IMR-90 (cell line): ENCODE measurements around the gene JADE3. TPM values are rescaled to one million over a fixed set of nuclear protein-coding genes. Genes with fewer than 3 reads are reported as not detected.
A peak's percentile ranks its signal among the peaks of the same experiment; 100 is the strongest.

Experiments
- ATAC-seq: fragments of 200-7000 bp; cut with Tn5 transposase; 2 replicates; pipeline ENCODE4 v1.9.1; 2020; ENCODE audit warnings: low read depth, mild to moderate bottlenecking, moderate library complexity
- BruUV-seq: library from RNA; stranded (reverse); fragments of 400-500 nt; replicated peaks from 2 replicates; lab custom pipeline; 2021; lab: Mats Ljungman, UMichigan
- CTCF ChIA-PET: fragments of 300-600 bp; formaldehyde crosslinking; extraction: SDS; loops from one replicate; lab custom pipeline; 2021; ENCODE audit warnings: antibody characterized with exemption; lab: Yijun Ruan, JAX
- POLR2A ChIA-PET: fragments of 300-600 bp; sonication (Branson Sonifier 250); formaldehyde crosslinking; loops from one replicate; lab custom pipeline; 2022; ENCODE audit warnings: antibody characterized with exemption; ENCODE audit not compliant: unreplicated experiment; lab: Charles Lee
- DNase-seq: peaks from one replicate; pipeline ENCODE4 v3.0.0; 2013
- H2AFZ ChIP-seq: replicated peaks from 2 replicates; pipeline ENCODE3; 2013; ENCODE audit warnings: low read length, mild to moderate bottlenecking; ENCODE audit not compliant: poor library complexity
- H2AK5ac ChIP-seq: 2 replicates; pipeline ENCODE4 v1.6.1; 2013; ENCODE audit warnings: low read depth, low read length, inconsistent platforms
- H2AK9ac ChIP-seq: replicated peaks from 2 replicates; pipeline ENCODE3; 2013; ENCODE audit warnings: mild to moderate bottlenecking, low read depth, low read length, moderate library complexity; ENCODE audit not compliant: poor library complexity
- H2BK120ac ChIP-seq: 2 replicates; pipeline ENCODE4 v1.6.1; 2013; ENCODE audit warnings: low read depth, low read length, inconsistent platforms
- H2BK15ac ChIP-seq: 3 replicates; pipeline ENCODE4 v1.6.1; 2013; ENCODE audit warnings: low read depth, low read length, inconsistent platforms
- H2BK20ac ChIP-seq: 2 replicates; pipeline ENCODE4 v1.6.1; 2013; ENCODE audit warnings: low read depth, mild to moderate bottlenecking, inconsistent platforms, low read length, moderate library complexity
- H2BK5ac ChIP-seq: 2 replicates; pipeline ENCODE4 v1.6.1; 2013; ENCODE audit warnings: mild to moderate bottlenecking, low read depth, low read length, inconsistent platforms; ENCODE audit not compliant: poor library complexity, severe bottlenecking
- H3K14ac ChIP-seq: replicated peaks from 2 replicates; pipeline ENCODE4 v1.6.1; 2013; ENCODE audit warnings: low read depth, low read length, inconsistent platforms
- H3K18ac ChIP-seq: 2 replicates; pipeline ENCODE4 v1.6.1; 2013; ENCODE audit warnings: low read depth, low read length, control low read depth
- H3K23ac ChIP-seq: 2 replicates; pipeline ENCODE4 v1.6.1; 2013; ENCODE audit warnings: low read depth, low read length, inconsistent platforms
- H3K27ac ChIP-seq: 2 replicates; pipeline ENCODE4 v1.5.1; 2013; ENCODE audit warnings: mild to moderate bottlenecking, control low read depth, low read length; ENCODE audit not compliant: insufficient read depth
- H3K27me3 ChIP-seq: 2 replicates; pipeline ENCODE4 v1.6.1; 2013; ENCODE audit warnings: low read length; ENCODE audit not compliant: control insufficient read depth, insufficient read depth
- H3K36me3 ChIP-seq: 2 replicates; pipeline ENCODE4 v1.6.1; 2013; ENCODE audit warnings: low read length, mixed read lengths; ENCODE audit not compliant: control insufficient read depth, insufficient read depth
- H3K4ac ChIP-seq: 2 replicates; pipeline ENCODE4 v1.6.1; 2013; ENCODE audit warnings: low read depth, low read length, inconsistent platforms
- H3K4me1 ChIP-seq: 2 replicates; pipeline ENCODE4 v1.6.1; 2013; ENCODE audit warnings: low read length, mixed read lengths; ENCODE audit not compliant: control insufficient read depth, insufficient read depth
- H3K4me2 ChIP-seq: 2 replicates; pipeline ENCODE4 v1.6.1; 2013; ENCODE audit warnings: low read depth, mild to moderate bottlenecking, control low read depth, low read length, moderate library complexity
- H3K4me3 ChIP-seq: 2 replicates; pipeline ENCODE4 v1.5.1; 2013; ENCODE audit warnings: low read depth, mild to moderate bottlenecking, control low read depth, low read length, moderate library complexity; ENCODE audit not compliant: insufficient read depth
- H3K56ac ChIP-seq: 2 replicates; pipeline ENCODE4 v1.6.1; 2013; ENCODE audit warnings: low read length, inconsistent platforms; ENCODE audit not compliant: insufficient read depth; ENCODE audit errors: extremely low read depth
- H3K79me1 ChIP-seq, 2 experiments: 2 replicates each; pipeline ENCODE4 v1.6.1; 2013; ENCODE audit warnings: low read length in 2 of 2, inconsistent platforms in 1 of 2, low read depth in 1 of 2
- H3K9ac ChIP-seq: 2 replicates; pipeline ENCODE4 v1.6.1; 2013; ENCODE audit warnings: low read depth, low read length, control low read depth
- H3K9me1 ChIP-seq: 2 replicates; pipeline ENCODE4 v1.6.1; 2013; ENCODE audit warnings: low read length, inconsistent platforms; ENCODE audit not compliant: insufficient read depth
- H3K9me3 ChIP-seq: 2 replicates; pipeline ENCODE4 v1.6.1; 2013; ENCODE audit warnings: low read length; ENCODE audit not compliant: control insufficient read depth, insufficient read depth
- H4K20me1 ChIP-seq: 2 replicates; pipeline ENCODE4 v1.6.1; 2013; ENCODE audit warnings: low read length, inconsistent platforms; ENCODE audit not compliant: insufficient read depth
- H4K5ac ChIP-seq: 2 replicates; pipeline ENCODE4 v1.6.1; 2013; ENCODE audit warnings: mild to moderate bottlenecking, low read depth, low read length, control low read depth
- H4K8ac ChIP-seq, 2 experiments: 2 replicates each; pipeline ENCODE4 v1.6.1; 2013; ENCODE audit warnings: low read depth in 2 of 2, low read length in 2 of 2, control low read depth in 1 of 2, inconsistent platforms in 1 of 2
- H4K91ac ChIP-seq: 2 replicates; pipeline ENCODE4 v1.6.1; 2013; ENCODE audit warnings: low read depth, low read length, inconsistent platforms; ENCODE audit not compliant: insufficient read depth
- CEBPB ChIP-seq: IDR thresholded peaks from 2 replicates; pipeline ENCODE4 v1.6.1; 2012; ENCODE audit warnings: low read depth, low read length, improper control_type of control experiment
- CTCF ChIP-seq: conservative IDR thresholded peaks from 2 replicates; pipeline ENCODE4 v1.5.1; 2012; ENCODE audit warnings: mild to moderate bottlenecking, low read depth, low read length, improper control_type of control experiment
- ELK1 ChIP-seq: fragments of 150-350 bp; IDR thresholded peaks from 2 replicates; pipeline ENCODE4 v1.6.1; 2016; ENCODE audit warnings: low read depth, mild to moderate bottlenecking, low read length, moderate library complexity, borderline replicate concordance
- FOS ChIP-seq: fragments of 150-350 bp; IDR thresholded peaks from 2 replicates; pipeline ENCODE4 v1.6.1; 2016; ENCODE audit warnings: low read depth, low read length
- MAFK ChIP-seq: IDR thresholded peaks from 2 replicates; pipeline ENCODE4 v1.6.1; 2012; ENCODE audit warnings: low read depth, low read length, improper control_type of control experiment
- NFE2L2 ChIP-seq: fragments of 150-350 bp; IDR thresholded peaks from 2 replicates; pipeline ENCODE4 v1.6.1; 2016; ENCODE audit warnings: low read depth, mild to moderate bottlenecking, low read length
- POLR2A ChIP-seq: IDR thresholded peaks from 2 replicates; pipeline ENCODE4 v1.6.1; 2012; ENCODE audit warnings: mild to moderate bottlenecking, low read depth, low read length
- USF2 ChIP-seq: fragments of 150-350 bp; IDR thresholded peaks from 2 replicates; pipeline ENCODE4 v1.6.1; 2017; ENCODE audit warnings: mild to moderate bottlenecking, antibody characterized with exemption, low read length, low read depth
- WGBS, 2 experiments: methylation state at CpG; one replicate each; pipeline versions ENCODE4 v1.1.5 to v1.1.7; 2013; ENCODE audit warnings: missing lambda C conversion rate in 2 of 2; ENCODE audit not compliant: insufficient read length in 1 of 2; ENCODE audit errors: extremely low coverage in 2 of 2; 5-methylcytosine and 5-hydroxymethylcytosine counted together
- dilution Hi-C: fragments of 300-500 bp; cut with HindIII; formaldehyde crosslinking; loops from one replicate; pipeline ENCODE4 v1.14.3; 2018; ENCODE audit warnings: low sequenced_read_pairs; ENCODE audit not compliant: unreplicated experiment
- in situ Hi-C: fragments of 300-500 bp; cut with MboI; formaldehyde crosslinking; loops from 3 replicates; pipeline ENCODE4 v1.14.3; 2019; ENCODE audit warnings: low sequenced_read_pairs, inconsistent platforms, mixed read lengths
- intact Hi-C: fragments of 100-400 bp; cut with micrococcal nuclease; formaldehyde crosslinking; loops from 2 replicates; pipeline ENCODE4 v1.10.0; 2022
- polyA plus RNA-seq, 3 experiments: library from polyadenylated mRNA; depleted of rRNA; stranded (reverse); fragments of >200 nt; gene quantifications; 2 replicates each; pipeline ENCODE4 v1.2.3, GENCODE V29; 2012; ENCODE audit warnings: low replicate concordance in 1 of 3
- total RNA-seq: library from RNA; depleted of rRNA; stranded (reverse); fragments of >200 nt; gene quantifications from 2 replicates; pipeline ENCODE4 v1.2.3, GENCODE V29; 2012

The JADE3 gene
- total and polyA plus RNA-seq, 2 of the 4 experiments (the other 2 are of a cell fraction): 2.1 to 4.7 TPM

GRCh38 chrX:46873746-46874145, 38.5 kb upstream of the JADE3 start:
- no peak overlapping the region; the same call in 1 of the 2 replicates for H2AK5ac ChIP-seq
- POLR2A ChIA-PET: no interaction called here
- no peak overlapping the region for H2AK9ac ChIP-seq
- no peaks in the 10 kb centered on the region for H3K36me3 ChIP-seq
- intact Hi-C loops: no loop called here
- peaks cover 0 to 10% of the 10 kb centered on the region in 2 experiments; a peak in 2 of 4 replicates for H3K79me1 ChIP-seq
- in situ Hi-C loops: no loop called here
- CTCF ChIA-PET: interaction anchor here (0.6 kb wide), 1 partner anchor 9 kb away, joined by 3 read pairs; no protein-coding TSS in a partner anchor
- no peak overlapping the region for H4K8ac ChIP-seq
- no peak overlapping the region for H2AFZ ChIP-seq
- ATAC-seq: no peak
- H3K9me3 ChIP-seq: no peaks in the 10 kb centered on the region
- H3K14ac ChIP-seq: no peak overlapping the region
- no CpG with 5 or more reads among the region's 2 CpGs for WGBS, 2 experiments
- no peak overlapping the region for H3K9ac ChIP-seq
- no peak overlapping the region for H3K23ac ChIP-seq
- H4K91ac ChIP-seq: no peak overlapping the region
- dilution Hi-C loops: no loop called here
- no peak overlapping the region for H2BK120ac ChIP-seq
- H3K4ac ChIP-seq: no peak overlapping the region
- H2BK15ac ChIP-seq: no peak overlapping the region
- H3K18ac ChIP-seq: 0 out of 2 replicates have a peak overlapping the region, but pooled peaks have one; percentile 27
- no peaks in the 10 kb centered on the region for H3K9me1 ChIP-seq
- no peak overlapping the region for H2BK20ac ChIP-seq
- no peaks in the 10 kb centered on the region for H3K27me3 ChIP-seq
- H2BK5ac ChIP-seq: peak overlapping the region; percentile 3
- peak overlapping the region; percentile 58; the same call in 1 of the 2 replicates for H3K4me2 ChIP-seq
- BruUV-seq: no TSS peak
- no peak overlapping the region for H3K27ac ChIP-seq
- H4K5ac ChIP-seq: no peak overlapping the region
- DNase-seq: peak; percentile 8
- no peaks in the 10 kb centered on the region for H4K20me1 ChIP-seq
- no peak overlapping the region for H3K56ac ChIP-seq
- H3K4me1 ChIP-seq: peaks cover 2% of the 10 kb centered on the region
- TF ChIP-seq POLR2A: no peak
- no peak for TF ChIP-seq NFE2L2
- TF ChIP-seq CEBPB: no peak
- TF ChIP-seq ELK1: no peak
- TF ChIP-seq USF2: no peak
- TF ChIP-seq FOS: no peak
- no peak for TF ChIP-seq MAFK
- no peak for TF ChIP-seq CTCF
- H3K4me3 ChIP-seq: no peak overlapping the region
